HepG2 (cell line): ENCODE results near the gene ATG4B. TPM values are rescaled to one million over a fixed set of nuclear protein-coding genes. Genes with fewer than 3 reads are reported as not detected.
A peak's percentile ranks its signal among the peaks of the same experiment; 100 is the strongest.

ENCODE experiments used
- AGO2 ChIP-seq: fragments of 200-400 bp; formaldehyde crosslinking; optimal IDR thresholded peaks from 2 replicates; pipeline ENCODE3; 2017; ENCODE audit warnings: mild to moderate bottlenecking, low read depth, low read length, moderate library complexity
- BHLHE40 ChIP-seq: IDR thresholded peaks from 2 replicates; pipeline ENCODE4 v1.6.1; 2011; ENCODE audit warnings: low read length, improper control_type of control experiment
- BRCA1 ChIP-seq: sonication (generic); formaldehyde crosslinking; IDR thresholded peaks from 2 replicates; pipeline ENCODE4 v1.4.0; 2020; ENCODE audit warnings: missing genetic modification reagents
- CAMTA2 ChIP-seq: sonication (generic); formaldehyde crosslinking; IDR thresholded peaks from 2 replicates; pipeline ENCODE4 v1.4.0; 2020; ENCODE audit warnings: mild to moderate bottlenecking, missing genetic modification reagents, borderline replicate concordance
- GTF2F1 ChIP-seq: fragments of 150-350 bp; IDR thresholded peaks from 2 replicates; pipeline ENCODE4 v1.6.1; 2014; ENCODE audit warnings: low read length
- HOXA5 ChIP-seq: sonication (generic); formaldehyde crosslinking; IDR thresholded peaks from 2 replicates; pipeline ENCODE4 v1.4.0; 2020; ENCODE audit warnings: missing genetic modification reagents
- MAF1 ChIP-seq: sonication (generic); formaldehyde crosslinking; IDR thresholded peaks from 2 replicates; pipeline ENCODE4 v1.5.0; 2020; ENCODE audit warnings: missing genetic modification reagents, borderline replicate concordance
- MED13 ChIP-seq: sonication (generic); formaldehyde crosslinking; IDR thresholded peaks from 2 replicates; pipeline ENCODE4 v1.5.0; 2020; ENCODE audit warnings: missing genetic modification reagents
- MTF1 ChIP-seq: sonication (generic); formaldehyde crosslinking; IDR thresholded peaks from 2 replicates; pipeline ENCODE4 v1.5.0; 2020; ENCODE audit warnings: missing genetic modification reagents
- RAD21 ChIP-seq: fragments of 450-650 bp; formaldehyde crosslinking; IDR thresholded peaks from 2 replicates; pipeline ENCODE4 v1.5.0; 2020; ENCODE audit warnings: mild to moderate bottlenecking
- SAFB2 ChIP-seq: sonication (generic); formaldehyde crosslinking; IDR thresholded peaks from 2 replicates; pipeline ENCODE4 v1.5.1; 2020; ENCODE audit warnings: missing genetic modification reagents, low read depth, mild to moderate bottlenecking, borderline replicate concordance
- TRIM24 ChIP-seq: sonication (generic); formaldehyde crosslinking; IDR thresholded peaks from 2 replicates; pipeline ENCODE4 v1.8.0; 2022; ENCODE audit warnings: mild to moderate bottlenecking, missing genetic modification reagents
- ZFP82 ChIP-seq: sonication (generic); formaldehyde crosslinking; IDR thresholded peaks from 2 replicates; pipeline ENCODE4 v1.5.1; 2020; ENCODE audit warnings: mild to moderate bottlenecking, missing genetic modification reagents, borderline replicate concordance
- ZKSCAN5 ChIP-seq: sonication (generic); formaldehyde crosslinking; IDR thresholded peaks from 2 replicates; pipeline ENCODE4 v1.5.1; 2020; ENCODE audit warnings: mild to moderate bottlenecking, missing genetic modification reagents
- ZNF138 ChIP-seq: sonication (generic); formaldehyde crosslinking; IDR thresholded peaks from 2 replicates; pipeline ENCODE4 v1.5.0; 2020; ENCODE audit warnings: mild to moderate bottlenecking, low read depth, missing genetic modification reagents
- ZNF672 ChIP-seq: sonication (generic); formaldehyde crosslinking; IDR thresholded peaks from 2 replicates; pipeline ENCODE4 v1.8.1; 2022; ENCODE audit warnings: missing genetic modification reagents
- ZSCAN22 ChIP-seq: sonication (generic); formaldehyde crosslinking; IDR thresholded peaks from 2 replicates; pipeline ENCODE4 v1.4.0; 2020; ENCODE audit warnings: mild to moderate bottlenecking, missing genetic modification reagents
- polyA plus RNA-seq, 8 experiments: library from polyadenylated mRNA; depleted of rRNA in 3 of 8; stranded (reverse) in 7 of 8; unstranded in 1 of 8; fragments of >200 nt; fragmentation: Illumina TruSeq in 4 of 8; extraction: Trizol in 4 of 8; gene quantifications; 2 replicates each; pipeline versions ENCODE4 v1.2.1 to v1.2.3, GENCODE V29; 2011 to 2016; ENCODE audit warnings: low read depth in 4 of 8, missing spikeins in 1 of 8, mixed read lengths in 1 of 8; ENCODE audit not compliant: insufficient read depth in 1 of 8
- total RNA-seq, 5 experiments: library from RNA; depleted of rRNA; stranded (reverse); fragments of >200 nt; fragmentation: Illumina TruSeq; extraction: Trizol; gene quantifications; 2 replicates each; pipeline ENCODE4 v1.2.3, GENCODE V29; 2016; ENCODE audit warnings: low read depth in 1 of 5
- TF ChIP-seq, protein P1 (sequence below): sonication (generic); formaldehyde crosslinking; IDR thresholded peaks from 2 replicates; pipeline ENCODE4 v1.8.0; 2022; ENCODE audit warnings: missing genetic modification reagents, mild to moderate bottlenecking, inconsistent platforms, borderline replicate concordance
- TF ChIP-seq, protein P2 (sequence below): IDR thresholded peaks from 2 replicates; pipeline ENCODE4 v1.6.1; 2016; ENCODE audit warnings: low read depth, borderline replicate concordance
- TF ChIP-seq, protein P3 (sequence below): sonication (generic); formaldehyde crosslinking; IDR thresholded peaks from 2 replicates; pipeline ENCODE4 v1.4.0; 2020; ENCODE audit warnings: missing genetic modification reagents
- TF ChIP-seq, protein P4 (sequence below): sonication (generic); formaldehyde crosslinking; IDR thresholded peaks from 2 replicates; pipeline ENCODE4 v1.4.0; 2020; ENCODE audit warnings: low read depth, mild to moderate bottlenecking, missing genetic modification reagents
- TF ChIP-seq, protein P5 (sequence below): sonication (generic); formaldehyde crosslinking; IDR thresholded peaks from 2 replicates; pipeline ENCODE4 v1.4.0; 2020; ENCODE audit warnings: missing genetic modification reagents
- TF ChIP-seq, protein P6 (sequence below): sonication (generic); formaldehyde crosslinking; conservative IDR thresholded peaks from 2 replicates; pipeline ENCODE4 v1.5.0; 2020; ENCODE audit warnings: missing genetic modification reagents

ATG4B gene
- total and polyA plus RNA-seq, 2 of the 13 experiments (the other 11 are each of a cell fraction or from before 2014, with no cell fraction given): 95.5 to 239 TPM

DNA sequence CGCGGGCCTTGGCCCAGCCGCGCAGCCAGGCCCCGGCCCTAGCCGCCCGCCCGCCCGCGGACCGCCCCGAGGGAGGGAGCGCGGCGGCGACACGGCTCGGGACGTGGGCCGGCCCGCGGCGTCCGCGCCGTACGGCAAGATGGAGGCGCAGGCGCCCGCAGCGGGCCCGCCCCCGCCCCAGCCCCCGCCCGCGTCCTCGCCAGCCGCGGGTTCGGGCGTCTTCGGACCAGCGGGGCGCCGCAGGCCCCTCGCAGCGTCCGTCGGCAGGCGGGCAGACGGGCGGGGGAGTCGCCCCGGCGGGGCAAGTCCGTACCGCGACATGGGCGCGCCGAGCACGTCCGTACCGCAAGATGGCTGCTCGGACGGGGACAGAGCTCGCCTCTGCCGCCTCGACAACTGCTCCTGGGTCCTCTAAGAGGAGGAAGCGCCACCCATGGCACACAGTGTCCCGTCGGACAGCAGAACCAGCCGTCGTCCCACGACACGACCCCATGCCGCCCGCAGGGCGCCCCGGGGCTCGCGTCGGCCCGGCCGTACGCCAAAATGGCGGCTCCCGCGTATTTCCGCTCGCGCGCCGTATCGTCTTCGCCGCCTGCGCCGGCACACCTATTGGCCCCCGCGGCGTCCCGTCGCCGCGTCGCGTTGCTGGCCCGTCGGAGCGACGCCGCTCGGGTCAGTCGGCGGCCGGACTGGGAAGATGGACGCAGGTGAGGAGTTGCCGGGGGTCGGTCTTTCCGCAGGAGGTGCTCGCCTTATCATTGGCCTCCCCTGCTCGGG lies at the start of gene ATG4B, which contains the start of gene THAP4 (continued):
- TF ChIP-seq, protein P1, sequence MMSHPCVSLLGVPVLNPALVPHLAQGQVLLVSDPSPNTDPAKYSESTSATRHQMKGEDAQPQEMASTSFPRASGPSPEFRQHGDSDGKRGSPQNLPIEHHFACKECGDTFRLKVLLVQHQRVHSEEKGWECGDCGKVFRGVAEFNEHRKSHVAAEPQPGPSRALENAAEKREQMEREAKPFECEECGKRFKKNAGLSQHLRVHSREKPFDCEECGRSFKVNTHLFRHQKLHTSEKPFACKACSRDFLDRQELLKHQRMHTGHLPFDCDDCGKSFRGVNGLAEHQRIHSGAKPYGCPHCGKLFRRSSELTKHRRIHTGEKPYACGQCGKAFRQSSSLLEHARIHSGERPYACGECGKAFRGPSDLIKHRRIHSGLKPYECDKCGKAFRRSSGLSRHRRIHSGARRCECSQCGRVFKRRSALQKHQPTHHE (CRISPR knock-in tag): no peak
- TF ChIP-seq AGO2: peak; percentile 91
- TF ChIP-seq, protein P2, sequence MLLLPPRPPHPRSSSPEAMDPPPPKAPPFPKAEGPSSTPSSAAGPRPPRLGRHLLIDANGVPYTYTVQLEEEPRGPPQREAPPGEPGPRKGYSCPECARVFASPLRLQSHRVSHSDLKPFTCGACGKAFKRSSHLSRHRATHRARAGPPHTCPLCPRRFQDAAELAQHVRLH (CRISPR knock-in tag): no peak; the same call in 1 of the 2 replicates
- TF ChIP-seq, protein P3, sequence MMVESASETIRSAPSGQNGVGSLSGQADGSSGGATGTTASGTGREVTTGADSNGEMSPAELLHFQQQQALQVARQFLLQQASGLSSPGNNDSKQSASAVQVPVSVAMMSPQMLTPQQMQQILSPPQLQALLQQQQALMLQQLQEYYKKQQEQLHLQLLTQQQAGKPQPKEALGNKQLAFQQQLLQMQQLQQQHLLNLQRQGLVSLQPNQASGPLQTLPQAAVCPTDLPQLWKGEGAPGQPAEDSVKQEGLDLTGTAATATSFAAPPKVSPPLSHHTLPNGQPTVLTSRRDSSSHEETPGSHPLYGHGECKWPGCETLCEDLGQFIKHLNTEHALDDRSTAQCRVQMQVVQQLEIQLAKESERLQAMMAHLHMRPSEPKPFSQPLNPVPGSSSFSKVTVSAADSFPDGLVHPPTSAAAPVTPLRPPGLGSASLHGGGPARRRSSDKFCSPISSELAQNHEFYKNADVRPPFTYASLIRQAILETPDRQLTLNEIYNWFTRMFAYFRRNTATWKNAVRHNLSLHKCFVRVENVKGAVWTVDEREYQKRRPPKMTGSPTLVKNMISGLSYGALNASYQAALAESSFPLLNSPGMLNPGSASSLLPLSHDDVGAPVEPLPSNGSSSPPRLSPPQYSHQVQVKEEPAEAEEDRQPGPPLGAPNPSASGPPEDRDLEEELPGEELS (CRISPR knock-in tag): peak; percentile 47; the same call in 1 of the 2 replicates
- no peak; the same call in 1 of the 2 replicates for TF ChIP-seq MED13 (CRISPR knock-in tag)
- TF ChIP-seq SAFB2: peak; percentile 58; the same call in 1 of the 2 replicates
- no peak for TF ChIP-seq TRIM24 (CRISPR knock-in tag)
- TF ChIP-seq RAD21 (CRISPR knock-in tag): peak; percentile 68
- TF ChIP-seq ZNF138 (CRISPR knock-in tag): peak; percentile 75; the same call in 1 of the 2 replicates
- 0 out of 2 replicates have a peak, but pooled peaks have one; percentile 42 for TF ChIP-seq ZSCAN22
- TF ChIP-seq HOXA5 (CRISPR knock-in tag): peak; percentile 93
- TF ChIP-seq, protein P4, sequence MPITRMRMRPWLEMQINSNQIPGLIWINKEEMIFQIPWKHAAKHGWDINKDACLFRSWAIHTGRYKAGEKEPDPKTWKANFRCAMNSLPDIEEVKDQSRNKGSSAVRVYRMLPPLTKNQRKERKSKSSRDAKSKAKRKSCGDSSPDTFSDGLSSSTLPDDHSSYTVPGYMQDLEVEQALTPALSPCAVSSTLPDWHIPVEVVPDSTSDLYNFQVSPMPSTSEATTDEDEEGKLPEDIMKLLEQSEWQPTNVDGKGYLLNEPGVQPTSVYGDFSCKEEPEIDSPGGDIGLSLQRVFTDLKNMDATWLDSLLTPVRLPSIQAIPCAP: no peak
- TF ChIP-seq CAMTA2 (CRISPR knock-in tag): 0 out of 2 replicates have a peak, but pooled peaks have one; percentile 61
- TF ChIP-seq BRCA1 (CRISPR knock-in tag): no peak
- peak; percentile 57 for TF ChIP-seq BHLHE40
- TF ChIP-seq, protein P5, sequence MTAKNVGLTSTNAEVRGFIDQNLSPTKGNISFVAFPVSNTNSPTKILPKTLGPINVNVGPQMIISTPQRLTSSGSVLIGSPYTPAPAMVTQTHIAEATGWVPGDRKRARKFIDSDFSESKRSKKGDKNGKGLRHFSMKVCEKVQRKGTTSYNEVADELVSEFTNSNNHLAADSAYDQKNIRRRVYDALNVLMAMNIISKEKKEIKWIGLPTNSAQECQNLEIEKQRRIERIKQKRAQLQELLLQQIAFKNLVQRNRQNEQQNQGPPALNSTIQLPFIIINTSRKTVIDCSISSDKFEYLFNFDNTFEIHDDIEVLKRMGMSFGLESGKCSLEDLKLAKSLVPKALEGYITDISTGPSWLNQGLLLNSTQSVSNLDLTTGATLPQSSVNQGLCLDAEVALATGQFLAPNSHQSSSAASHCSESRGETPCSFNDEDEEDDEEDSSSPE (CRISPR knock-in tag): peak; percentile 87
- peak; percentile 47; the same call in 1 of the 2 replicates for TF ChIP-seq MTF1
- TF ChIP-seq GTF2F1: no peak
- 0 out of 2 replicates have a peak, but pooled peaks have one; percentile 76 for TF ChIP-seq MAF1 (CRISPR knock-in tag)
- peak; percentile 96 for TF ChIP-seq ZFP82 (CRISPR knock-in tag)
- TF ChIP-seq ZKSCAN5 (CRISPR knock-in tag): no peak
- TF ChIP-seq, protein P6, sequence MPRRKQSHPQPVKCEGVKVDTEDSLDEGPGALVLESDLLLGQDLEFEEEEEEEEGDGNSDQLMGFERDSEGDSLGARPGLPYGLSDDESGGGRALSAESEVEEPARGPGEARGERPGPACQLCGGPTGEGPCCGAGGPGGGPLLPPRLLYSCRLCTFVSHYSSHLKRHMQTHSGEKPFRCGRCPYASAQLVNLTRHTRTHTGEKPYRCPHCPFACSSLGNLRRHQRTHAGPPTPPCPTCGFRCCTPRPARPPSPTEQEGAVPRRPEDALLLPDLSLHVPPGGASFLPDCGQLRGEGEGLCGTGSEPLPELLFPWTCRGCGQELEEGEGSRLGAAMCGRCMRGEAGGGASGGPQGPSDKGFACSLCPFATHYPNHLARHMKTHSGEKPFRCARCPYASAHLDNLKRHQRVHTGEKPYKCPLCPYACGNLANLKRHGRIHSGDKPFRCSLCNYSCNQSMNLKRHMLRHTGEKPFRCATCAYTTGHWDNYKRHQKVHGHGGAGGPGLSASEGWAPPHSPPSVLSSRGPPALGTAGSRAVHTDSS (CRISPR knock-in tag): 0 out of 2 replicates have a peak, but pooled peaks have one; percentile 62
- TF ChIP-seq ZNF672 (CRISPR knock-in tag): no peak
